Naive thymus-derived CD4-positive, alpha-beta T cell (primary cell): Measurements from ENCODE around the gene PDSS2. TPM values are rescaled to one million over a fixed set of nuclear protein-coding genes. Genes with fewer than 3 reads are reported as not detected.

Experiments used
- ATAC-seq: fragments of 150-1000 bp; cut with Tn5 transposase; 2 replicates; pipeline ENCODE4 v1.10.0; 2021; ENCODE audit warnings: mild to moderate bottlenecking, moderate library complexity
- CTCF ChIA-PET: fragments of 350-600 bp; sonication (Branson Sonifier 250); formaldehyde crosslinking; loops from one replicate; lab custom pipeline; 2021; ENCODE audit warnings: antibody characterized with exemption; lab: Charles Lee
- POLR2A ChIA-PET: fragments of 350-600 bp; sonication (Branson Sonifier 250); formaldehyde crosslinking; loops from one replicate; lab custom pipeline; 2021; ENCODE audit warnings: antibody characterized with exemption, inconsistent platforms; lab: Charles Lee
- DNase-seq, 9 donors: peaks; one replicate each; pipeline versions ENCODE4 v3.0.0 to v3.0.0-alpha.2; 2020 to 2022; ENCODE audit warnings: mixed read lengths in 1 of 9
- H3K27ac ChIP-seq: one replicate; pipeline ENCODE4 v1.7.0; 2013; ENCODE audit warnings: mild to moderate bottlenecking, low read depth, low read length, moderate library complexity
- H3K27me3 ChIP-seq, 2 donors: one replicate each; pipeline ENCODE4 v1.7.0; 2013; ENCODE audit warnings: low read length in 2 of 2, mild to moderate bottlenecking in 2 of 2, moderate library complexity in 2 of 2; ENCODE audit not compliant: control insufficient read depth in 2 of 2, insufficient read depth in 2 of 2
- H3K36me3 ChIP-seq, 3 experiments: 1 replicate in 2 of 3; 2 replicates in 1 of 3; pipeline ENCODE4 v1.7.0; 2013; ENCODE audit warnings: low read length in 3 of 3, mild to moderate bottlenecking in 3 of 3, moderate library complexity in 1 of 3; ENCODE audit not compliant: insufficient read depth in 3 of 3, control insufficient read depth in 2 of 3
- H3K4me1 ChIP-seq, 2 donors: one replicate each; pipeline ENCODE4 v1.7.0; 2013; ENCODE audit warnings: low read length in 2 of 2, mild to moderate bottlenecking in 2 of 2, moderate library complexity in 1 of 2; ENCODE audit not compliant: control insufficient read depth in 2 of 2, insufficient read depth in 2 of 2
- H3K4me3 ChIP-seq: 2 replicates; pipeline ENCODE4 v1.7.0; 2013; ENCODE audit warnings: mild to moderate bottlenecking, low read length
- H3K9me3 ChIP-seq, 3 experiments: 1 replicate in 2 of 3; 2 replicates in 1 of 3; pipeline ENCODE4 v1.7.0; 2013; ENCODE audit warnings: low read length in 3 of 3; ENCODE audit not compliant: control insufficient read depth in 2 of 3
- H3K27ac Mint-ChIP-seq, 9 donors: one replicate each; pipeline ENCODE4 v1.8.0; 2020 to 2022; ENCODE audit warnings: mixed read lengths in 9 of 9, mild to moderate bottlenecking in 8 of 9, moderate library complexity in 5 of 9, inconsistent platforms in 2 of 9
- H3K27me3 Mint-ChIP-seq, 5 donors: one replicate each; pipeline ENCODE4 v1.8.0; 2021 to 2022; ENCODE audit warnings: mixed read lengths in 5 of 5, mild to moderate bottlenecking in 1 of 5
- H3K36me3 Mint-ChIP-seq, 5 donors: one replicate each; pipeline ENCODE4 v1.8.0; 2020 to 2022; ENCODE audit warnings: mixed read lengths in 5 of 5, mild to moderate bottlenecking in 3 of 5, inconsistent platforms in 1 of 5
- H3K4me1 Mint-ChIP-seq, 7 donors: one replicate each; pipeline ENCODE4 v1.8.0; 2020 to 2022; ENCODE audit warnings: mixed read lengths in 7 of 7, mild to moderate bottlenecking in 3 of 7, inconsistent platforms in 1 of 7
- H3K4me3 Mint-ChIP-seq, 10 donors: one replicate each; pipeline ENCODE4 v1.8.0; 2020 to 2022; ENCODE audit warnings: mild to moderate bottlenecking in 10 of 10, mixed read lengths in 10 of 10, moderate library complexity in 6 of 10, inconsistent platforms in 2 of 10
- H3K9me3 Mint-ChIP-seq, 11 donors: one replicate each; pipeline ENCODE4 v1.8.0; 2020 to 2022; ENCODE audit warnings: mixed read lengths in 11 of 11, mild to moderate bottlenecking in 4 of 11, inconsistent platforms in 1 of 11, moderate library complexity in 1 of 11
- intact Hi-C, 2 donors: fragments of 100-400 bp; cut with micrococcal nuclease; formaldehyde crosslinking; loops; one replicate each; pipeline ENCODE4 v1.15.1; 2023
- polyA plus RNA-seq, 2 donors: library from polyadenylated mRNA; unstranded; fragments of 300-500 nt; fragmentation: Illumina TruSeq; gene quantifications; one replicate each; pipeline ENCODE4 v1.2.3, GENCODE V29; 2021
- total RNA-seq, 6 experiments: library from RNA in 5 of 6; stranded (reverse) in 5 of 6; gene quantifications; 1 replicate in 5 of 6; 2 replicates in 1 of 6; pipeline ENCODE4 v1.2.3 and lab custom pipeline; 2021 to 2026

PDSS2 gene
- total and polyA plus RNA-seq, 7 experiments from 2014 or later, result 12.0 to 16.6 (median 12.4) TPM

DNA sequence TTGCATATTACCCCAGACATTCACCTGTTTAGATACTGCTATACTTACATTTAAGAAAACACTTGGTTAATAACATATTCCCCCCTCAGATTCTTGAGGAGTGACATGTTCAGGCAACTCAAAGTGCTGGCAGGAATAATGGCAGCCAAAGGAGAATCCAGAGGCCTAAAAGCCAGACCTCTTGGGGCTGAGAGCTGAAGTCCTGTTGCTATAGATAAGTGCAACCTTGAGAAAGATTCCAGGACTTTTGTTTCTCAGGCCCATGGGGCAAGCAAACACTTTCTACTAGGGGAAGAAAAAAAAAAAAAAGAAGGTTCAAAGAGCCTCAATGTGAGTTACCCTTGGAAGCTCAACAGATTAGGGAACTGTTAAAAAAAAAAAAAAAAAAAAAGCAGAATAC, 211.2 kb downstream of the PDSS2 start:
- Histone ChIP-seq H3K27me3 (no peaks in the 10 kb centered on the region), H3K9me3 (no peaks in the 10 kb centered on the region), H3K27ac (no peak overlapping the region), H3K4me3 (no peak overlapping the region), H3K36me3 (no peaks in the 10 kb centered on the region), H3K4me1 (no peaks in the 10 kb centered on the region)
- H3K9me3 Mint-ChIP-seq, result no peaks in the 10 kb centered on the region
- ATAC-seq (no peak), DNase-seq (no peak)
- POLR2A ChIA-PET, result no interaction called here
- H3K27ac Mint-ChIP-seq, result no peak overlapping the region
- no peak overlapping the region for H3K4me3 Mint-ChIP-seq
- intact Hi-C loops, result no loop called here
- H3K4me1 Mint-ChIP-seq, result peaks cover 0 to 1% (median 0%) of the 10 kb centered on the region in 7 donors
- CTCF ChIA-PET, result no interaction called here
- no peaks in the 10 kb centered on the region for H3K27me3 Mint-ChIP-seq
- H3K36me3 Mint-ChIP-seq, result peaks cover 0 to 24% (median 16%) of the 10 kb centered on the region in 5 donors

DNA sequence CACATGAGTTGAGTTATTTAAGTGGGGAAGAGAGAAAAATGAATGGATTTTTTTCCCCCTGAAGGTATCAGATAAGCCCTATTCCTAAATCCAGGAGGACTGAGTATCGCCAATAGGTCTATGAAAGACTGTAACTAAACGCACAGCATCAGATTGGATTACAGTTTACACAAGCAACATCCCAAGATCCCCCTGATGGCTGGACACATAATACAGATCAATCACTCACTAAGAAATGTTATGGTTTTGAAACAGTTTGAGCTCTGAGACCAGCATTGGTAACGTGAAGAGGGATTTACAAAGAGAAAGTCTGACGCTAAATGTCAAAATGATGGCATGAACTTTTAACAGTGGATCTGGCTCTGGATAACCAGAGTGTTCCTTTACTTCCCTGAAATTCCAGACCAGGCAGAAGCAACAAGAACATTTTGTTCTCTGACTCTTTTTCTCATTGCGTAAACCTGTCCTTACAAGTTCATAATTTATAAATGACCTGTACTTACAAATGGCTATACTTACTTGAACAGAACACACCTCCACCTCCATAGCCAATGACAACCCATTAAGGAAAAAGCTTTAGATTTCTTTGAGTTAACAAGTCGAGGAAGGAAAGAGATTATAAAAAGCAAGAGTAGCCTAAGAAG, 212.3 kb downstream of the PDSS2 start:
- H3K4me3 Mint-ChIP-seq, result no peak overlapping the region
- Histone ChIP-seq H3K27ac (no peak overlapping the region), H3K9me3 (no peaks in the 10 kb centered on the region), H3K4me1 (no peaks in the 10 kb centered on the region), H3K4me3 (no peak overlapping the region), H3K27me3 (no peaks in the 10 kb centered on the region), H3K36me3 (no peaks in the 10 kb centered on the region)
- CTCF ChIA-PET, result no interaction called here
- POLR2A ChIA-PET, result no interaction called here
- peaks cover 0 to 1% (median 0%) of the 10 kb centered on the region in 7 donors for H3K4me1 Mint-ChIP-seq
- H3K27me3 Mint-ChIP-seq, result no peaks in the 10 kb centered on the region
- intact Hi-C loops, result no loop called here
- H3K9me3 Mint-ChIP-seq, result no peaks in the 10 kb centered on the region
- no peak for ATAC-seq
- no peak for DNase-seq
- H3K36me3 Mint-ChIP-seq, result peaks cover 0 to 30% (median 16%) of the 10 kb centered on the region in 5 donors
- no peak overlapping the region for H3K27ac Mint-ChIP-seq

DNA sequence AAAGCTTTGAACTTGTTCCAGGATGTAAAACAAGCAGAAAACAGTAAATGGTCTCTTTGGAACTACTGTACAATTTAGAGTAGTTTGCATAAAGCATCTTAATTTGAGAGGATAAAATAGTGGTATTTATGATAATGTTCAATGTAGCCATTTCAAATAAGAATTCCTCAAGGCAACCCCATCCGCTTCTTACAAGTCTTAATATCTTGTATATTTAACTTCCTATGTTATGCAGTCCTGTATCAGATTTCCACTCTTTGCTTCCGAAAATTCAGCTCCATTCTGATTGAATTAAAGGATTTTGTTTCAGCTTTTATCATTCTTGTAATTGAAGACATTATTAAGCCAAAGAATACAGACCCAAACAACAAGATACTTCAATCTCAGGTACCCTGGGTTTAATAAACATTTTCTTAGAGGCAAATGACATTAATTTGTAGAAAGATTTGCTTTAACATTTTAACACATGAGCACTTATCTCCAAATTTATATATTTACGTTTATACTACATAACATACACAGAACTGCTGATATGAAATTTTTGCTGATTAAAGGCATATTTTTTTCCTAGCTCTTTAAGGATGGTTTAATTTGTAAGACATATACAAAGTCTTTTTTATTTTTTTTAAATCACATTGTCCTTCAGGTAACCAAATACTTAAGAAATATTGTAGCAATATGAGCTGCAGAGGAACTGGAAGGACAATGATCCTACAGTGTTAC, 213.0 kb downstream of the PDSS2 start:
- Mint-ChIP-seq H3K27ac (no peak overlapping the region), H3K9me3 (no peaks in the 10 kb centered on the region), H3K4me3 (no peak overlapping the region), H3K4me1 (peaks cover 0 to 1% (median 0%) of the 10 kb centered on the region in 7 donors), H3K36me3 (peaks cover 0 to 35% (median 21%) of the 10 kb centered on the region in 5 donors), H3K27me3 (no peaks in the 10 kb centered on the region)
- no peak for DNase-seq
- H3K9me3 ChIP-seq, result no peaks in the 10 kb centered on the region
- no peaks in the 10 kb centered on the region for H3K36me3 ChIP-seq
- H3K27me3 ChIP-seq, result no peaks in the 10 kb centered on the region
- no peak overlapping the region for H3K4me3 ChIP-seq
- ChIA-PET CTCF (no interaction called here), POLR2A (no interaction called here)
- intact Hi-C loops, result no loop called here
- ATAC-seq, result no peak
- no peaks in the 10 kb centered on the region for H3K4me1 ChIP-seq
- H3K27ac ChIP-seq, result no peak overlapping the region

DNA sequence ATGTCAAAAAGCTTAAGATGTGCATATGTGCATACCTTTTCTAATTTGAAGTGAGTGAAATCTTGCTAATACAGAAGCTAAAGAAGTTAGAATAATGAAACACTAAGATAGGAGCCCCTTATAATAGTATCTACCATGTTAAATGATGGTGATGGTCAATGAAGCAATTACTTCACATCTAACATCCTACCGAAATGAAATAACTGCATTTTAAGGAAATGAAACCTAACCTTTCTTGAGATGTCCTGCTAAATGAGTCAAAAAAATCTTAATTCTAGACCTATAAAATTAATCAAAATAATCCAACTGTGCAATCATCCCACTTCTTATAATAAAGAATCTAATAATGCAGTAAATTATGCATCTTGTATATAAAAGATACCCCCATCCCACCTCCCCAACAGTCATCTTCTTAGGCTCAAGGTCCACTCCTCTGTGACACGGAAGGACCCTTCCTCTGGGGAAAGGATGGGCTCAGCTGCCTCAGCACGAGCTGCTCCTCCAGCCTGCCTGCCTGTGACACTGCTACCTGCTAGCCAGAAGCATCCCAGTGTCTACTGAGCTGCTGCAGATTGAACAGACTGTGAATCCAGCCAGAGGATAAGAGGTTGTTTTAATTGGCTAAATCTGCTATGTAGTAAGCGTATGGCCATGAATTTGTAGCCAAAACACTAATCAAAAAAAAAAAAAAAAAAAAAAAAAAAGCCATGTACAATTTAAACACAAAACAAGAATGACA, 214.5 kb downstream of the PDSS2 start:
- Histone ChIP-seq H3K9me3 (no peaks in the 10 kb centered on the region), H3K36me3 (no peaks in the 10 kb centered on the region), H3K27ac (no peak overlapping the region), H3K27me3 (no peaks in the 10 kb centered on the region), H3K4me3 (no peak overlapping the region), H3K4me1 (no peaks in the 10 kb centered on the region)
- CTCF ChIA-PET, result no interaction called here
- POLR2A ChIA-PET, result no interaction called here
- no peaks in the 10 kb centered on the region for H3K9me3 Mint-ChIP-seq
- no peak for ATAC-seq
- no peaks in the 10 kb centered on the region for H3K27me3 Mint-ChIP-seq
- intact Hi-C loops, result no loop called here
- peaks cover 0 to 42% (median 21%) of the 10 kb centered on the region in 5 donors for H3K36me3 Mint-ChIP-seq
- H3K27ac Mint-ChIP-seq, result no peak overlapping the region
- H3K4me1 Mint-ChIP-seq, result peaks cover 0 to 1% (median 0%) of the 10 kb centered on the region in 7 donors
- no peak overlapping the region for H3K4me3 Mint-ChIP-seq
- no peak for DNase-seq

DNA sequence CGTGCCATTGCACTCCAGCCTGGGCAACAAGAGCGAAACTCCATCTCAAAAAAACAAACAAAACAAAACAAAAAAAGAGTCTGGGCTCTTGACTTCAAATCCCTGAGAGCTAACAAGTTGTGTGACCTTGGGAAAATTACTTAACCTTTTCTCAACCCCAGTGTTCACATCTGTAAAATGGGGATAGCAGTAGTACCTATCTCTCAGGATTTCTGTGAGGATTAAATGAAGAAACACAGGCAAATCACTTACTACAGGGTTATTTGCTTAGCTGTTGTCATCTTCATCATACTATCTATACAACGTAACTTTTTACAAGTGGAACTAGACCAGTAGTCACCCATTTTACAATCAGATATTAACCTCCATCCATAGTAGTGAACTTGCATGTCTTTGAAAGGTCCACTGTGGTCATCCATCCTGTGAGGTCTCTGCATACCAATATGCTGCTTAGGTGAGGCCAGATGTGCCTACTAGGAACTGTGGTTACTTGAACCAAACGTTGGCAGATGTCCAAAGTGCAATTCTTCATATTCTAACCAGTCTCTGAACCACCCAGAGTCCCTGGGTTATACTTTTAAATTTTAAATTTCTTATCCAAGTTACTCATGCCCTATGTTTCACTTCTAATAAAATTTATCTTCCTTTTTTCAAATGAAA, 215.2 kb downstream of the PDSS2 start:
- Mint-ChIP-seq H3K36me3 (peaks cover 0 to 43% (median 21%) of the 10 kb centered on the region in 5 donors), H3K27me3 (no peaks in the 10 kb centered on the region), H3K4me3 (no peak overlapping the region), H3K27ac (no peak overlapping the region), H3K9me3 (no peaks in the 10 kb centered on the region), H3K4me1 (peaks cover 0 to 1% (median 0%) of the 10 kb centered on the region in 7 donors)
- CTCF ChIA-PET, result no interaction called here
- Histone ChIP-seq H3K36me3 (no peaks in the 10 kb centered on the region), H3K4me1 (no peaks in the 10 kb centered on the region), H3K4me3 (no peak overlapping the region), H3K27ac (no peak overlapping the region), H3K9me3 (no peaks in the 10 kb centered on the region), H3K27me3 (no peaks in the 10 kb centered on the region)
- no peak for DNase-seq
- POLR2A ChIA-PET, result no interaction called here
- intact Hi-C loops, result no loop called here
- no peak for ATAC-seq

DNA sequence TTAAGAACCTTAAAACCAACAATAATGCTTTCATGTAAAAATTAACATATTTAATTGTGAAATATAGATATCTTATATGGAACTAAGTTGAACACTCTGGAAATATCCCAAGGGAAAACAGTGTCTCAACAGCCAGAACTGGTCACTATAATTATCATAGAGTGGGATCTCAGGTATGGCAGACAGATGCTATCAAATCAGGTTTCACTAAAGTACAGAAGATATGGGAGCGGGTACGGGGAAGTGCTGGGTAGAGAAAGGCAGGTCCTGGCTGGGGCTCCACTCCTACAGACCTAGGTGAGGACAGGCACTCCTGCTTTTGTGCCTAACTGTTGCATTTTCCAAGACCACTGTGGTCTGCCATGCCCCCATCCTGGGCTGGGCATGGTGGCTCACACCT, 215.9 kb downstream of the PDSS2 start:
- Histone ChIP-seq H3K27ac (no peak overlapping the region), H3K4me1 (no peaks in the 10 kb centered on the region), H3K9me3 (no peaks in the 10 kb centered on the region), H3K4me3 (no peak overlapping the region), H3K36me3 (no peaks in the 10 kb centered on the region), H3K27me3 (no peaks in the 10 kb centered on the region)
- peaks cover 0 to 1% (median 0%) of the 10 kb centered on the region in 7 donors for H3K4me1 Mint-ChIP-seq
- H3K9me3 Mint-ChIP-seq, result peaks cover 0 to 1% (median 0%) of the 10 kb centered on the region in 11 donors
- DNase-seq (no peak), ATAC-seq (no peak)
- H3K4me3 Mint-ChIP-seq, result no peak overlapping the region
- CTCF ChIA-PET, result no interaction called here
- H3K27ac Mint-ChIP-seq, result peak overlapping the region in 1 of 9 donors; percentile 9
- intact Hi-C loops, result no loop called here
- H3K36me3 Mint-ChIP-seq, result peaks cover 0 to 45% (median 24%) of the 10 kb centered on the region in 5 donors
- POLR2A ChIA-PET, result no interaction called here
- H3K27me3 Mint-ChIP-seq, result no peaks in the 10 kb centered on the region
